GM18502 (cell line): ENCODE data around the gene PTGER3.

Experiments
- ATAC-seq: cut with Tn5 transposase; IDR thresholded peaks from one replicate; pipeline ENCODE4 v1.9.1; 2021; ENCODE audit warnings: mild to moderate bottlenecking; ENCODE audit not compliant: unreplicated experiment, poor library complexity

PTGER3 gene

GRCh38 chr1:71053758-71054157 is 6.1 kb upstream of the PTGER3 start:
- ATAC-seq, result no peak

GRCh38 chr1:71053146-71053545 is 5.5 kb upstream of the PTGER3 start:
- ATAC-seq, result no peak

- ATAC-seq, result peak; percentile 73
These were observed 2.5 kb upstream of the PTGER3 start for GRCh38 chr1:71049951-71050598.

- peak; percentile 25 for ATAC-seq
These were observed 553 bp downstream of the PTGER3 start for GRCh38 chr1:71046891-71047634.

GRCh38 chr1:71045463-71046028 is 2.1 kb downstream of the PTGER3 start:
- no peak for ATAC-seq

GRCh38 chr1:71044833-71045232 is 2.8 kb downstream of the PTGER3 start:
- ATAC-seq, result no peak

- ATAC-seq, result no peak
These were observed 4.6 kb downstream of the PTGER3 start for GRCh38 chr1:71043065-71043464.

- ATAC-seq, result no peak
These were observed 5.8 kb downstream of the PTGER3 start for GRCh38 chr1:71041806-71042205.

GRCh38 chr1:71039661-71040262 is 7.9 kb downstream of the PTGER3 start:
- no peak for ATAC-seq

- no peak for ATAC-seq
These were observed 8.7 kb downstream of the PTGER3 start for GRCh38 chr1:71038942-71039341.

GRCh38 chr1:71037829-71038620 is 9.6 kb downstream of the PTGER3 start:
- no peak for ATAC-seq

- ATAC-seq, result no peak
These were observed 10.6 kb downstream of the PTGER3 start for GRCh38 chr1:71037066-71037465.

GRCh38 chr1:71033136-71033535 is 14.5 kb downstream of the PTGER3 start:
- ATAC-seq, result no peak

GRCh38 chr1:71031426-71031825 is 16.2 kb downstream of the PTGER3 start:
- ATAC-seq, result no peak

- ATAC-seq, result no peak
These were observed 17.6 kb downstream of the PTGER3 start for GRCh38 chr1:71030026-71030425.

- no peak for ATAC-seq
These were observed 18.6 kb downstream of the PTGER3 start for GRCh38 chr1:71028981-71029380.

GRCh38 chr1:71027991-71028390 is 19.6 kb downstream of the PTGER3 start:
- ATAC-seq, result no peak

GRCh38 chr1:71026093-71026492 is 21.5 kb downstream of the PTGER3 start:
- ATAC-seq, result no peak

GRCh38 chr1:71023515-71023914 is 24.1 kb downstream of the PTGER3 start:
- no peak for ATAC-seq

- ATAC-seq, result no peak
These were observed 28.2 kb downstream of the PTGER3 start for GRCh38 chr1:71019233-71019969.
